Endothelial cell of hepatic sinusoid (primary cell): ENCODE results near the gene KRT23.

ENCODE experiments used
- in situ Hi-C: cut with HindIII; loops from 2 replicates; pipeline ENCODE4 v1.10.0; 2017; ENCODE audit warnings: low sequenced_read_pairs

KRT23 gene

DNA sequence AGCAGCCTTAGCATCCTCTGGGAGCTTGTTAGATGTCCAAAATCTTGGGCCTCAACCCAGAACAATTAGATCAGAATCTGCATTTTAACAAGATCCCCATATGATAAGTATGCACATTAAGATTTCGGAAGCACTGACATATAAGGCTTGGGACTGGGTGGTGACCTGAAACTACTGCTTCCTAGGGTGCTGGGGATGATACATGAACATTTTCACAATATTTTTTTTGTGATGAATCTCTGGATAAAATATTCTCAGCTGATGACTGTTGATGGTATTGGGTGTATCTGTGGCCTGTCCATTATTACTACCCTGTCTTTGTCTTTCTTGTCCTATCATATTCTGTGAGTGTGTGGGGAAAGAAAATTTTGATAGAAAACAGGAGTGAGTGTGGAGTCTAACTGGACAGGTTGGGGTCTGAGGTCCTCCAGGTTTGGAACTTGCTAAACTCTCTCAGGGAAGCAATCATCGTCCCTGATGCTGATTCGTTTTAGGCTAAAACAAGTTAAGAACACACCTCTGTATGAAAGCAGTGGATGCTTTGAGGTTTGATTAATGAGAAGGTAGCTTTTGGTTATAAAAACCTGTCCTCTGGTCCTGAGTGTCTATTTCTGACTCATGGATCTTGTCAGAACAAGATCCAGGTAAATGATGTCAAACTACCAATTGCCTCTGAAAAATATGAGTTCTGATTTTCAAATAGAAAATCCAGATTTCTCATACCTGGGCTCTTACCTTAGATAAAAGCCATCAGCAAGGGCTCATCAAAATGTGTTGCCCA lies 23.2 kb downstream of the KRT23 start:
- in situ Hi-C loops = loop anchor here (25.0 kb wide), 1 partner anchor 623 kb away; the partner anchor contains the start of gene KRT19

- in situ Hi-C loops = loop anchor here (25.0 kb wide), 1 partner anchor 625 kb away; the partner anchor contains the start of gene KRT19
Measured at GRCh38 chr17:40912486-40913210, 24.8 kb downstream of the KRT23 start.

- in situ Hi-C loops = loop anchor here (25.0 kb wide), 1 partner anchor 627 kb away; the partner anchor contains the start of gene KRT19
Measured at GRCh38 chr17:40910441-40910841, 27.0 kb downstream of the KRT23 start.

DNA sequence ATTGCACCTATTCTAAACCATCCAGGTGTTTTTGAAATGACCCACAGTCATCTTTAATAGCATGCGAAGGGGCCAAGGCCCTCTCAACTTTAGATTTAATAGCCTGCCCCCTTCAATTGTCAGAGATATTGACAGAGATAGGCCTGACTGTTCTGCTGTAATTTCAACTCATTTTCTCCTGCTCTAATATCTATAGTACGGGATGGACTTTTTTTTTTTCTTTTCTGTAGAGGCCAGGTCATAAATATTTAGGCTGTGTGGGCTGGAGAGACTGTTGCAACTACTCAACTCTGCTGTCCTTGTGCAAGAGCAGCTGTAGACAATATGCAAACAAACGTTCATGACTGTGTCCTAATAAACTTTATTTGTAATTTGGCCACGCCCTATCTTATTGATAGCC lies 27.7 kb downstream of the KRT23 start:
- in situ Hi-C loops = loop anchor here (25.0 kb wide), 1 partner anchor 628 kb away; the partner anchor contains the start of gene KRT19

- in situ Hi-C loops = loop anchor here (25.0 kb wide), 1 partner anchor 628 kb away; the partner anchor contains the start of gene KRT19
Measured at GRCh38 chr17:40909351-40909750, 28.1 kb downstream of the KRT23 start.

GRCh38 chr17:40906613-40907012 lies 30.8 kb downstream of the KRT23 start:
- in situ Hi-C loops = loop anchor here (25.0 kb wide), 1 partner anchor 631 kb away; the partner anchor contains the start of gene KRT19

DNA sequence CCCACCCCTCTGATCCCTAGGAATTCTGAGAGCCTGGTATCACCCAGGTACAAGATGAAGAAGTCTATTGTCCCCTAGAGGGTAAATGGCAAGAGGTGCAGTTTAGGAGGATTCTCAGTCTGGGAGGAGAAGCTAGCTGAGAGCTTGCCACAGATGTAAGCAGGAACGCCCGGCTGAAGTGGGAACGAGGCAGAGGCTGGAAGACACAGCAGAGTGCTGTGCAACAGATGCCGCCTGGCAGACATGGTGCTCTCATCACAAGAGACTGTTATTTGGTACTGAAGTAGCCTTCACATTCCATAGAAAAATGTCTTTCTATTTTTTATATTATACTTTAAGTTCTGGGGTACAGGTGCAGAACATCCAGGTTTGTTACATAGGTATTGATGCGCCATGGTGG lies 32.1 kb downstream of the KRT23 start:
- in situ Hi-C loops = loop anchor here (25.0 kb wide), 1 partner anchor 632 kb away; the partner anchor contains the start of gene KRT19

DNA sequence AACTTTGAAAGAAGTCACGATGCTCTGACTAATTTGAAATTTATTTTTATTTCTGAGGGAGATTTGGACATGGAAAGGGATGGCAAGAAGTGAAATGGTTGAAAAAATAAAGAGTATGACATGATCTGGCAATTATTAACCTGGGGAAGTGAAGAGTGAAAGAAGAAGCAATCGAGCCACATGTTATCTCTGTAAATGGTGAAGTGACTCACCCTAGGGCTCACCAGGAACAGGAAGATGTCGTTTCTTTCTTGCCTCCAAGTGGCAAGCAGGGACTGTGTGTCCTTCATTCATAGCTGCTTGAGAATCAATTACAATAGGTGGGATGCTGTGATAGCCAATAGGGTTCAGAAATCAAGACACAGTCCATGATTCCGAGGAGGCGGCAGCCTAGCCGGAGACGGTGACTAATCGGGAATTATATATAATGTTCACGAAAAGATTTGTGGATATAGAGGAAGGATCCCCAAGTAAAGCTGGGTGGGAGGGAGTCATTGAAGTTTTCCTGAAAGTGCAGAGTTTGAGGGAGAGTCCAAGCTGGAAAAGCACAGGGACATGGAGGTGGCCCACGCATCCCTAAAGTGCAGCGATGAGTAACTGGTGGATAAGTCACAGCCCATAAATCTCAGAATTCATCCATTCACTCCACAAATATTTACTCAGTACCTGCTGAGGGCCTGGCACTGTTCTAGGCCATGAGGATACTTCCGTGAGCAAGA lies 34.2 kb downstream of the KRT23 start:
- in situ Hi-C loops = loop anchor here (25.0 kb wide), 1 partner anchor 634 kb away; the partner anchor contains the start of gene KRT19

- in situ Hi-C loops = loop anchor here (25.0 kb wide), 1 partner anchor 635 kb away; the partner anchor contains the start of gene KRT19
Measured at GRCh38 chr17:40902498-40902897, 34.9 kb downstream of the KRT23 start.

DNA sequence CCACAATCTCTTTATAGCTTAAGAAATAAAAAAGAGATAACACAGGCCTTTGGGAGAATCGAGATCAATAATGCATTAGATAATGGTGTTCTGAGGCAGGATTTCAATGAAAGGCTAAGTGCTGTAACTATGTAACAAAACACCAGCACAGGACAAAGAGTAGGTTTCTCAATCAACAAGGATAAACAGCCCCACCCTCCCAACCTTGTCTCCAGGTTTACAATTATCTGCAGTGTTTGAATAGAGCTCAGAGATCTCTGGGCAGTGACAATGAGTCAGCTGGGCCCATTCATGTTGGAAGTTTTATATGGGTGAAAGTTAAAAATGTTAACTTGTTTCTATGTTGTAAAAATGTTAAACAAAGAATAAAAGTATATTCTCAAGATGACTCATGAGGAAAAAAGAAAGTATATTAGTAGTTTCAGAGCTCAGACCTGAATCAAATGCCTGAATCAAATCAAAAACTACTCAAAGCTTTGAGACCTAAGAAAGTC lies 35.4 kb downstream of the KRT23 start:
- in situ Hi-C loops = loop anchor here (25.0 kb wide), 1 partner anchor 635 kb away; the partner anchor contains the start of gene KRT19

DNA sequence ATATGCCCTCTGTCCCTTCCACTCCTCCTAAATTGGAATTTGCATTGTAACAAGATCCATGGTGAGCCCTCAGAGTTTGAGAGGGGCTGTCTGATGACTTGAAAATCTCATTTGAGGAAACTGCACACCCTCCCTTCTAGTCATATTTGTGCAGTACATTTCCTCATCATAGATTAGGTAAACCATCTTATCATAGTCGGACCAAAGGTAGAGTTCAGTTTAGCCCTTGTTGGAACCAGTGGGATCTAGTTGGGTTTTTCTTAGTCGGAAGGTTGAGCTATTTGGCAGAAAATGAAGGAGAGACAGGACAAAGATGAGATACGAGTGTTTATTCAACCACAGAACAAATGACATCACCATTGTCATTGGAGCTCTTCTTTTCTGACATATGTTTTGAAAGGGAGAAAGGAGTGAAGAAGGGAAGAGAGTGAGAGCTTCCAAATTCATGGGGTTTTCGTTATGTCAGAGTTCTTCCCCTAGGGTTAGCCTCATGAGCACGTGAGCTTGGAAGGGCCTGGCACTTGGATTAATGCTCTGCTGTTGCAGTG lies 36.6 kb downstream of the KRT23 start:
- in situ Hi-C loops = loop anchor here (25.0 kb wide), 1 partner anchor 636 kb away; the partner anchor contains the start of gene KRT19

DNA sequence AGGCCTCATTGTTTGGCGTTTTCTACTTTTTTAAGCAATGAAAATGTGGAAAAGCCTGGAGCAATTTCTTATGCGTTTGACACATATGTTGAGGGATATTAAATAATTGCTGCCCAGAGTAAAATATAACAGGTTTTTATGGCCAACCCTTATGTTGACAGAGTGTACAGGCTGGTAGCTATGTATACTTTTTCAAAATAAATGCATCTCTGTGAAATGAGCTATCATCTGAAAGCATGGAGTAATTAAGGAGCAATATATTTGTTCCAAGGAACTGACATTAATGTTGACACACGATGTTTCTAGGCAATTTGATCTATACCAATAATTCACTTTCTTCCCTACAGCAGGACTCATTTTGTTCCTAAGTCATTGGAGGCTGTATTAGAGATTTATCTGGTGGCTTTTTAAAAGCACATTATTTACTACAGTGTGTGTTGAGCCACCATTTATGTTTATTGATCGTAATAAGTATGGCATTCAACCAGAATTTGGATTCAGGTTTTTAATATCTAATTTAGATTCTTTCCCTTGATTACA lies 40.5 kb downstream of the KRT23 start:
- in situ Hi-C loops = no loop called here

- in situ Hi-C loops = no loop called here
Measured at GRCh38 chr17:40895106-40895730, 42.2 kb downstream of the KRT23 start.

- in situ Hi-C loops = no loop called here
Measured at GRCh38 chr17:40888196-40888720, 49.2 kb downstream of the KRT23 start.

DNA sequence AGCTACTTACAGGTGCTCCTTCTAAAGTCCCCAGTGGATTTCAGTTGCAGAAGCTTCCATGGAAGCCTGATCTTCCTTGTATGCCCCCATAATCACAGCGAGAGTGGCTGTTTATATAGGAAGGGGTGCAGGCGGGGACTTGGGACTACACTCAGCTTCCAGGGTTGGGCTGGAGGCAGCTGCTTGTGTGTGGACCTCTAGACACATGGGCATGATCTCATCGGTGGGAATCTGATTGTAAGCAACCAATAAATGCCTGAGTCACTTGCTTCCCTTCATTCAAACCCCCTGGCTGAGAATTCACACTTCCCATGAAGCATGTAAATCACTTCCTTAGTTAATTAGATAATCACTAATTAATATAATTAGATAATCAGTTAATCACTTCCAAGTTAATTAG lies 51.4 kb downstream of the KRT23 start:
- in situ Hi-C loops = no loop called here

GRCh38 chr17:40884708-40885512 lies 52.5 kb downstream of the KRT23 start, which contains the start of gene KRT20:
TSS of gene KRT20 (minus strand) at chr17:40885242. CDS start at chr17:40885185, 57 bp downstream.
- in situ Hi-C loops = no loop called here

GRCh38 chr17:40883626-40884334 lies 53.7 kb downstream of the KRT23 start:
- in situ Hi-C loops = no loop called here

GRCh38 chr17:40883031-40883430 lies 54.4 kb downstream of the KRT23 start:
- in situ Hi-C loops = no loop called here
